LNCaP clone FGC (cell line): ENCODE results near the gene SYN1.

ENCODE experiments used
- DNase-seq: peaks from one replicate; pipeline ENCODE4 v3.0.0-alpha.2; 2011; ENCODE audit warnings: low read depth
- H3K4me3 ChIP-seq: 2 replicates; pipeline ENCODE4 v1.5.1; 2011; ENCODE audit warnings: mild to moderate bottlenecking, low read depth, low read length, control low read depth
- CTCF ChIP-seq: IDR thresholded peaks from 2 replicates; pipeline ENCODE4 v1.5.1; 2012; ENCODE audit warnings: mild to moderate bottlenecking; ENCODE audit not compliant: control insufficient read depth, insufficient read depth; ENCODE audit errors: extremely low read depth

SYN1 gene

GRCh38 chrX:47634871-47635575, 15.4 kb upstream of the SYN1 start:
- no peak for TF ChIP-seq CTCF
- DNase-seq: no peak
- H3K4me3 ChIP-seq: no peak overlapping the region

GRCh38 chrX:47633689-47634590, 14.3 kb upstream of the SYN1 start:
- no peak for DNase-seq
- no peak for TF ChIP-seq CTCF
- H3K4me3 ChIP-seq: no peak overlapping the region

GRCh38 chrX:47632666-47633065, 13.0 kb upstream of the SYN1 start:
- TF ChIP-seq CTCF: no peak
- no peak overlapping the region for H3K4me3 ChIP-seq
- no peak for DNase-seq

- no peak for DNase-seq
- no peak for TF ChIP-seq CTCF
Measured at GRCh38 chrX:47631676-47632075, 12.0 kb upstream of the SYN1 start.

GRCh38 chrX:47629419-47630200, 10.0 kb upstream of the SYN1 start, which contains the start of gene CFP:
Gene CFP (minus strand): TSS chrX:47629930. CDS start chrX:47629844, 86 bp downstream.
- no peak for DNase-seq
- TF ChIP-seq CTCF: no peak
- H3K4me3 ChIP-seq: no peak within 1 kb of the TSS

More at GRCh38 chrX:47631676-47632075, 12.0 kb upstream of the SYN1 start:
- H3K4me3 ChIP-seq: no peak overlapping the region

- 0 out of 2 replicates have a peak, but pooled peaks have one; percentile 10 for TF ChIP-seq CTCF
- DNase-seq: no peak
- H3K4me3 ChIP-seq: no peak overlapping the region
Measured at GRCh38 chrX:47628982-47629381, 9.3 kb upstream of the SYN1 start.
